HepG2 (cell line): ENCODE results near the gene NUP133. TPM values are rescaled to one million over a fixed set of nuclear protein-coding genes. Genes with fewer than 3 reads are reported as not detected.

Experiments
- CC2D1A ChIP-seq: sonication (generic); formaldehyde crosslinking; IDR thresholded peaks from 2 replicates; pipeline ENCODE4 v1.8.1; 2023; ENCODE audit warnings: mild to moderate bottlenecking, missing genetic modification reagents
- CCAR2 ChIP-seq: fragments of 200-400 bp; formaldehyde crosslinking; optimal IDR thresholded peaks from 2 replicates; pipeline ENCODE3; 2018; ENCODE audit warnings: low read depth, mild to moderate bottlenecking, low read length, moderate library complexity
- FOSL2 ChIP-seq: sonication (generic); formaldehyde crosslinking; IDR thresholded peaks from 2 replicates; pipeline ENCODE4 v1.4.0; 2020; ENCODE audit warnings: missing genetic modification reagents
- IRX3 ChIP-seq: sonication (generic); formaldehyde crosslinking; IDR thresholded peaks from 2 replicates; pipeline ENCODE4 v1.8.1; 2023; ENCODE audit warnings: mild to moderate bottlenecking, low read depth, missing genetic modification reagents, borderline replicate concordance
- NFYB ChIP-seq: sonication (generic); formaldehyde crosslinking; IDR thresholded peaks from 2 replicates; pipeline ENCODE4 v1.4.0; 2020; ENCODE audit warnings: missing genetic modification reagents
- NR2F6 ChIP-seq, 2 experiments: IDR thresholded peaks; 2 replicates each; pipeline ENCODE4 v1.6.1; 2016; ENCODE audit warnings: antibody characterized with exemption in 1 of 2, mild to moderate bottlenecking in 1 of 2
- SALL1 ChIP-seq: sonication (generic); formaldehyde crosslinking; IDR thresholded peaks from 2 replicates; pipeline ENCODE4 v1.8.0; 2022; ENCODE audit warnings: mild to moderate bottlenecking, missing genetic modification reagents
- TBX2 ChIP-seq: sonication (generic); formaldehyde crosslinking; IDR thresholded peaks from 2 replicates; pipeline ENCODE4 v1.5.0; 2020; ENCODE audit warnings: missing genetic modification reagents, mild to moderate bottlenecking, borderline replicate concordance
- TFAP4 ChIP-seq: sonication (generic); IDR thresholded peaks from 2 replicates; pipeline ENCODE4 v1.6.1; 2016; ENCODE audit warnings: low read depth, borderline replicate concordance
- ZNF746 ChIP-seq: sonication (generic); formaldehyde crosslinking; IDR thresholded peaks from 2 replicates; pipeline ENCODE4 v1.8.0; 2022; ENCODE audit warnings: mild to moderate bottlenecking, missing genetic modification reagents
- ZNF761 ChIP-seq: sonication (generic); formaldehyde crosslinking; conservative IDR thresholded peaks from 2 replicates; pipeline ENCODE4 v1.4.0; 2020; ENCODE audit warnings: mild to moderate bottlenecking, missing genetic modification reagents
- ZNF788 ChIP-seq: sonication (generic); formaldehyde crosslinking; IDR thresholded peaks from 2 replicates; pipeline ENCODE4 v1.5.0; 2020; ENCODE audit warnings: mild to moderate bottlenecking, missing genetic modification reagents, borderline replicate concordance
- polyA plus RNA-seq, 8 experiments: library from polyadenylated mRNA; depleted of rRNA in 3 of 8; stranded (reverse) in 7 of 8; unstranded in 1 of 8; fragments of >200 nt; fragmentation: Illumina TruSeq in 4 of 8; extraction: Trizol in 4 of 8; gene quantifications; 2 replicates each; pipeline versions ENCODE4 v1.2.1 to v1.2.3, GENCODE V29; 2011 to 2016; ENCODE audit warnings: low read depth in 4 of 8, missing spikeins in 1 of 8, mixed read lengths in 1 of 8; ENCODE audit not compliant: insufficient read depth in 1 of 8
- total RNA-seq, 5 experiments: library from RNA; depleted of rRNA; stranded (reverse); fragments of >200 nt; fragmentation: Illumina TruSeq; extraction: Trizol; gene quantifications; 2 replicates each; pipeline ENCODE4 v1.2.3, GENCODE V29; 2016; ENCODE audit warnings: low read depth in 1 of 5
- TF ChIP-seq, protein P1 (sequence below): IDR thresholded peaks from 2 replicates; pipeline ENCODE4 v1.6.1; 2016; ENCODE audit warnings: low read depth, missing genetic modification reagents, missing compliant biosample characterization
- TF ChIP-seq, protein P2 (sequence below): sonication (generic); formaldehyde crosslinking; IDR thresholded peaks from 2 replicates; pipeline ENCODE4 v1.4.0; 2020; ENCODE audit warnings: missing genetic modification reagents, borderline replicate concordance

Gene NUP133
- total and polyA plus RNA-seq, 2 of the 13 experiments (the other 11 are each of a cell fraction or from before 2014, with no cell fraction given) = 17.7 to 45.6 TPM

DNA sequence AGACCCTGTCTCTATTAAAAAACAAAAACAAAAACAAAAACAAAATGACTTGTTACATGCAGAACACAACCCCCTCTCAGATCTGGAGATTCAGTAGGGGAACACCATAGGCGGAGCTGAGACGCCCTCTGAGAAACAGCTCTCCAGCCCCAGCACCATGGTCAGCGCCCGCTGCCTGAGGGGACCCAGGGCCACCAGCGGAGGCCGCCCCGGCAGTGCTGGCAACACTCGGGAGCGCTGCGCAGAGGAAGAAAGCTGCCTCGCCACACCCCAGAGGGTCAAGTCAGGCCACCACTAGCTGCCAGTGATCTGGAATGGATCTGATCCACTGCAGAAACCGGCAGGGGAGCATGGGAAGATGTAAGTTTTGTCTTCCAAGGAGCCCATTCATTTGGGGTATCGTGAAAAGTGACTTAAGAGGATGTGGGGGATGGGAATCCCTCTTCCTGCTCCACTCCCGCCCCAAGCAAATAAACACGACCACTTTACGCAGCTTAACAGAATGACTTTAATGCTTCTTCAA lies 77.3 kb downstream of the NUP133 start (continued):
- TF ChIP-seq FOSL2 = peak; percentile 29; the same call in 1 of the 2 replicates
- TF ChIP-seq TBX2 (CRISPR knock-in tag) = no peak
- TF ChIP-seq SALL1 (CRISPR knock-in tag) = peak; percentile 61; the same call in 1 of the 2 replicates
- TF ChIP-seq ZNF788 (CRISPR knock-in tag) = no peak
- TF ChIP-seq NR2F6 (IDR thresholded peaks at IDR 0.05) = no peak
- no peak for TF ChIP-seq NR2F6 (CRISPR knock-in tag; IDR thresholded peaks at IDR 0.05)
- TF ChIP-seq IRX3 (CRISPR knock-in tag) = no peak
- TF ChIP-seq NFYB (CRISPR knock-in tag) = 0 out of 2 replicates have a peak, but pooled peaks have one; percentile 13
- TF ChIP-seq CCAR2 = no peak
- TF ChIP-seq CC2D1A (CRISPR knock-in tag) = no peak
- no peak for TF ChIP-seq ZNF761 (CRISPR knock-in tag)
- TF ChIP-seq, protein P1, sequence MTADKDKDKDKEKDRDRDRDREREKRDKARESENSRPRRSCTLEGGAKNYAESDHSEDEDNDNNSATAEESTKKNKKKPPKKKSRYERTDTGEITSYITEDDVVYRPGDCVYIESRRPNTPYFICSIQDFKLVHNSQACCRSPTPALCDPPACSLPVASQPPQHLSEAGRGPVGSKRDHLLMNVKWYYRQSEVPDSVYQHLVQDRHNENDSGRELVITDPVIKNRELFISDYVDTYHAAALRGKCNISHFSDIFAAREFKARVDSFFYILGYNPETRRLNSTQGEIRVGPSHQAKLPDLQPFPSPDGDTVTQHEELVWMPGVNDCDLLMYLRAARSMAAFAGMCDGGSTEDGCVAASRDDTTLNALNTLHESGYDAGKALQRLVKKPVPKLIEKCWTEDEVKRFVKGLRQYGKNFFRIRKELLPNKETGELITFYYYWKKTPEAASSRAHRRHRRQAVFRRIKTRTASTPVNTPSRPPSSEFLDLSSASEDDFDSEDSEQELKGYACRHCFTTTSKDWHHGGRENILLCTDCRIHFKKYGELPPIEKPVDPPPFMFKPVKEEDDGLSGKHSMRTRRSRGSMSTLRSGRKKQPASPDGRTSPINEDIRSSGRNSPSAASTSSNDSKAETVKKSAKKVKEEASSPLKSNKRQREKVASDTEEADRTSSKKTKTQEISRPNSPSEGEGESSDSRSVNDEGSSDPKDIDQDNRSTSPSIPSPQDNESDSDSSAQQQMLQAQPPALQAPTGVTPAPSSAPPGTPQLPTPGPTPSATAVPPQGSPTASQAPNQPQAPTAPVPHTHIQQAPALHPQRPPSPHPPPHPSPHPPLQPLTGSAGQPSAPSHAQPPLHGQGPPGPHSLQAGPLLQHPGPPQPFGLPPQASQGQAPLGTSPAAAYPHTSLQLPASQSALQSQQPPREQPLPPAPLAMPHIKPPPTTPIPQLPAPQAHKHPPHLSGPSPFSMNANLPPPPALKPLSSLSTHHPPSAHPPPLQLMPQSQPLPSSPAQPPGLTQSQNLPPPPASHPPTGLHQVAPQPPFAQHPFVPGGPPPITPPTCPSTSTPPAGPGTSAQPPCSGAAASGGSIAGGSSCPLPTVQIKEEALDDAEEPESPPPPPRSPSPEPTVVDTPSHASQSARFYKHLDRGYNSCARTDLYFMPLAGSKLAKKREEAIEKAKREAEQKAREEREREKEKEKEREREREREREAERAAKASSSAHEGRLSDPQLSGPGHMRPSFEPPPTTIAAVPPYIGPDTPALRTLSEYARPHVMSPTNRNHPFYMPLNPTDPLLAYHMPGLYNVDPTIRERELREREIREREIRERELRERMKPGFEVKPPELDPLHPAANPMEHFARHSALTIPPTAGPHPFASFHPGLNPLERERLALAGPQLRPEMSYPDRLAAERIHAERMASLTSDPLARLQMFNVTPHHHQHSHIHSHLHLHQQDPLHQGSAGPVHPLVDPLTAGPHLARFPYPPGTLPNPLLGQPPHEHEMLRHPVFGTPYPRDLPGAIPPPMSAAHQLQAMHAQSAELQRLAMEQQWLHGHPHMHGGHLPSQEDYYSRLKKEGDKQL (CRISPR knock-in tag) = no peak
- TF ChIP-seq TFAP4 = no peak
- TF ChIP-seq ZNF746 (CRISPR knock-in tag) = no peak
- TF ChIP-seq, protein P2, sequence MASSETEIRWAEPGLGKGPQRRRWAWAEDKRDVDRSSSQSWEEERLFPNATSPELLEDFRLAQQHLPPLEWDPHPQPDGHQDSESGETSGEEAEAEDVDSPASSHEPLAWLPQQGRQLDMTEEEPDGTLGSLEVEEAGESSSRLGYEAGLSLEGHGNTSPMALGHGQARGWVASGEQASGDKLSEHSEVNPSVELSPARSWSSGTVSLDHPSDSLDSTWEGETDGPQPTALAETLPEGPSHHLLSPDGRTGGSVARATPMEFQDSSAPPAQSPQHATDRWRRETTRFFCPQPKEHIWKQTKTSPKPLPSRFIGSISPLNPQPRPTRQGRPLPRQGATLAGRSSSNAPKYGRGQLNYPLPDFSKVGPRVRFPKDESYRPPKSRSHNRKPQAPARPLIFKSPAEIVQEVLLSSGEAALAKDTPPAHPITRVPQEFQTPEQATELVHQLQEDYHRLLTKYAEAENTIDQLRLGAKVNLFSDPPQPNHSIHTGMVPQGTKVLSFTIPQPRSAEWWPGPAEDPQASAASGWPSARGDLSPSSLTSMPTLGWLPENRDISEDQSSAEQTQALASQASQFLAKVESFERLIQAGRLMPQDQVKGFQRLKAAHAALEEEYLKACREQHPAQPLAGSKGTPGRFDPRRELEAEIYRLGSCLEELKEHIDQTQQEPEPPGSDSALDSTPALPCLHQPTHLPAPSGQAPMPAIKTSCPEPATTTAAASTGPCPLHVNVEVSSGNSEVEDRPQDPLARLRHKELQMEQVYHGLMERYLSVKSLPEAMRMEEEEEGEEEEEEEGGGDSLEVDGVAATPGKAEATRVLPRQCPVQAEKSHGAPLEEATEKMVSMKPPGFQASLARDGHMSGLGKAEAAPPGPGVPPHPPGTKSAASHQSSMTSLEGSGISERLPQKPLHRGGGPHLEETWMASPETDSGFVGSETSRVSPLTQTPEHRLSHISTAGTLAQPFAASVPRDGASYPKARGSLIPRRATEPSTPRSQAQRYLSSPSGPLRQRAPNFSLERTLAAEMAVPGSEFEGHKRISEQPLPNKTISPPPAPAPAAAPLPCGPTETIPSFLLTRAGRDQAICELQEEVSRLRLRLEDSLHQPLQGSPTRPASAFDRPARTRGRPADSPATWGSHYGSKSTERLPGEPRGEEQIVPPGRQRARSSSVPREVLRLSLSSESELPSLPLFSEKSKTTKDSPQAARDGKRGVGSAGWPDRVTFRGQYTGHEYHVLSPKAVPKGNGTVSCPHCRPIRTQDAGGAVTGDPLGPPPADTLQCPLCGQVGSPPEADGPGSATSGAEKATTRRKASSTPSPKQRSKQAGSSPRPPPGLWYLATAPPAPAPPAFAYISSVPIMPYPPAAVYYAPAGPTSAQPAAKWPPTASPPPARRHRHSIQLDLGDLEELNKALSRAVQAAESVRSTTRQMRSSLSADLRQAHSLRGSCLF = no peak
